DMS79 (cell line): Measurements from ENCODE around the gene PAX5.

Experiments
- DNase-seq: peaks from one replicate; lab custom pipeline; 2025; lab: John Stamatoyannopoulos, UW

The PAX5 gene

GRCh38 chr9:36987891-36988290 lies 46.2 kb downstream of the PAX5 start:
- DNase-seq, result no peak

- no peak for DNase-seq
Measured at GRCh38 chr9:36987409-36987808, 46.7 kb downstream of the PAX5 start.

GRCh38 chr9:36986468-36987408 lies 47.3 kb downstream of the PAX5 start:
- DNase-seq, result no peak

GRCh38 chr9:36985769-36986467 lies 48.1 kb downstream of the PAX5 start:
- no peak for DNase-seq

- DNase-seq, result no peak
Measured at GRCh38 chr9:36985061-36985768, 48.9 kb downstream of the PAX5 start.

- DNase-seq, result no peak
Measured at GRCh38 chr9:36980148-36980974, 53.7 kb downstream of the PAX5 start.

- DNase-seq, result no peak
Measured at GRCh38 chr9:36976371-36977030, 57.6 kb downstream of the PAX5 start.

GRCh38 chr9:36974731-36975130 lies 59.3 kb downstream of the PAX5 start:
- DNase-seq, result no peak

GRCh38 chr9:36971935-36972488 lies 62.1 kb downstream of the PAX5 start:
- no peak for DNase-seq

- DNase-seq, result no peak
Measured at GRCh38 chr9:36970007-36970888, 63.8 kb downstream of the PAX5 start.

- no peak for DNase-seq
Measured at GRCh38 chr9:36969216-36969771, 64.8 kb downstream of the PAX5 start.

GRCh38 chr9:36968574-36969215 lies 65.4 kb downstream of the PAX5 start:
- no peak for DNase-seq

- no peak for DNase-seq
Measured at GRCh38 chr9:36967997-36968396, 66.1 kb downstream of the PAX5 start.

- no peak for DNase-seq
Measured at GRCh38 chr9:36966371-36967097, 67.5 kb downstream of the PAX5 start.

- DNase-seq, result no peak
Measured at GRCh38 chr9:36964791-36965190, 69.3 kb downstream of the PAX5 start.

GRCh38 chr9:36963346-36963745 lies 70.7 kb downstream of the PAX5 start:
- no peak for DNase-seq

GRCh38 chr9:36962691-36963090 lies 71.4 kb downstream of the PAX5 start:
- DNase-seq, result no peak
